HepG2 (cell line): ENCODE measurements around the gene ZNF273. TPM values are rescaled to one million over a fixed set of nuclear protein-coding genes. Genes with fewer than 3 reads are reported as not detected.

ENCODE experiments used
- MATR3 ChIP-seq: sonication (generic); formaldehyde crosslinking; IDR thresholded peaks from 2 replicates; pipeline ENCODE4 v1.4.0; 2020; ENCODE audit warnings: missing genetic modification reagents
- PRDM10 ChIP-seq: sonication (generic); formaldehyde crosslinking; IDR thresholded peaks from 2 replicates; pipeline ENCODE4 v1.4.0; 2020; ENCODE audit warnings: low read depth, missing genetic modification reagents
- SNAPC2 ChIP-seq: sonication (generic); formaldehyde crosslinking; IDR thresholded peaks from 2 replicates; pipeline ENCODE4 v1.8.1; 2022; ENCODE audit warnings: mild to moderate bottlenecking, missing genetic modification reagents
- ZBTB49 ChIP-seq: sonication (generic); formaldehyde crosslinking; IDR thresholded peaks from 2 replicates; pipeline ENCODE4 v1.4.0; 2020; ENCODE audit warnings: missing genetic modification reagents, borderline replicate concordance
- ZNF547 ChIP-seq: sonication (generic); formaldehyde crosslinking; IDR thresholded peaks from 2 replicates; pipeline ENCODE4 v1.5.1; 2020; ENCODE audit warnings: mild to moderate bottlenecking, missing genetic modification reagents
- ZNF703 ChIP-seq: sonication (generic); formaldehyde crosslinking; IDR thresholded peaks from 2 replicates; pipeline ENCODE4 v1.5.1; 2020; ENCODE audit warnings: missing genetic modification reagents, mild to moderate bottlenecking, moderate library complexity, borderline replicate concordance
- ZNF878 ChIP-seq: sonication (generic); formaldehyde crosslinking; IDR thresholded peaks from 2 replicates; pipeline ENCODE4 v1.8.1; 2023; ENCODE audit warnings: mild to moderate bottlenecking, missing genetic modification reagents, moderate library complexity
- polyA plus RNA-seq, 8 experiments: library from polyadenylated mRNA; depleted of rRNA in 3 of 8; stranded (reverse) in 7 of 8; unstranded in 1 of 8; fragments of >200 nt; fragmentation: Illumina TruSeq in 4 of 8; extraction: Trizol in 4 of 8; gene quantifications; 2 replicates each; pipeline versions ENCODE4 v1.2.1 to v1.2.3, GENCODE V29; 2011 to 2016; ENCODE audit warnings: low read depth in 4 of 8, missing spikeins in 1 of 8, mixed read lengths in 1 of 8; ENCODE audit not compliant: insufficient read depth in 1 of 8
- total RNA-seq, 5 experiments: library from RNA; depleted of rRNA; stranded (reverse); fragments of >200 nt; fragmentation: Illumina TruSeq; extraction: Trizol; gene quantifications; 2 replicates each; pipeline ENCODE4 v1.2.3, GENCODE V29; 2016; ENCODE audit warnings: low read depth in 1 of 5
- TF ChIP-seq, protein P1 (sequence below): sonication (generic); formaldehyde crosslinking; IDR thresholded peaks from 2 replicates; pipeline ENCODE4 v1.8.0; 2022; ENCODE audit warnings: mild to moderate bottlenecking, missing genetic modification reagents, borderline replicate concordance
- TF ChIP-seq, protein P2 (sequence below), 2 experiments: fragments of 450-650 bp in 1 of 2; sonication (generic) in 1 of 2; formaldehyde crosslinking in 1 of 2; IDR thresholded peaks; 2 replicates each; pipeline versions ENCODE4 v1.6.1 to v1.8.0; 2016 to 2022; ENCODE audit warnings: antibody characterized with exemption in 1 of 2, mild to moderate bottlenecking in 1 of 2, missing genetic modification reagents in 1 of 2

The ZNF273 gene
- total and polyA plus RNA-seq, 2 of the 13 experiments (the other 11 are each of a cell fraction or from before 2014, with no cell fraction given), result 1.7 to 5.8 TPM

- TF ChIP-seq ZNF547 (CRISPR knock-in tag), result no peak
- no peak for TF ChIP-seq SNAPC2 (CRISPR knock-in tag)
- TF ChIP-seq ZNF878 (CRISPR knock-in tag), result no peak
- no peak for TF ChIP-seq ZBTB49 (CRISPR knock-in tag)
- no peak for TF ChIP-seq ZNF703 (CRISPR knock-in tag)
- no peak for TF ChIP-seq PRDM10 (CRISPR knock-in tag)
- TF ChIP-seq, protein P1, sequence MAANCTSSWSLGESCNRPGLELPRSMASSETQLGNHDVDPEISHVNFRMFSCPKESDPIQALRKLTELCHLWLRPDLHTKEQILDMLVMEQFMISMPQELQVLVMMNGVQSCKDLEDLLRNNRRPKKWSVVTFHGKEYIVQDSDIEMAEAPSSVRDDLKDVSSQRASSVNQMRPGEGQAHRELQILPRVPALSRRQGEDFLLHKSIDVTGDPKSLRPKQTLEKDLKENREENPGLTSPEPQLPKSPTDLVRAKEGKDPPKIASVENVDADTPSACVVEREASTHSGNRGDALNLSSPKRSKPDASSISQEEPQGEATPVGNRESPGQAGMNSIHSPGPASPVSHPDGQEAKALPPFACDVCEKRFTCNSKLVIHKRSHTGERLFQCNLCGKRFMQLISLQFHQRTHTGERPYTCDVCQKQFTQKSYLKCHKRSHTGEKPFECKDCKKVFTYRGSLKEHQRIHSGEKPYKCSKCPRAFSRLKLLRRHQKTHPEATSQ (CRISPR knock-in tag), result 0 out of 2 replicates have a peak, but pooled peaks have one; percentile 56
- TF ChIP-seq, protein P2, sequence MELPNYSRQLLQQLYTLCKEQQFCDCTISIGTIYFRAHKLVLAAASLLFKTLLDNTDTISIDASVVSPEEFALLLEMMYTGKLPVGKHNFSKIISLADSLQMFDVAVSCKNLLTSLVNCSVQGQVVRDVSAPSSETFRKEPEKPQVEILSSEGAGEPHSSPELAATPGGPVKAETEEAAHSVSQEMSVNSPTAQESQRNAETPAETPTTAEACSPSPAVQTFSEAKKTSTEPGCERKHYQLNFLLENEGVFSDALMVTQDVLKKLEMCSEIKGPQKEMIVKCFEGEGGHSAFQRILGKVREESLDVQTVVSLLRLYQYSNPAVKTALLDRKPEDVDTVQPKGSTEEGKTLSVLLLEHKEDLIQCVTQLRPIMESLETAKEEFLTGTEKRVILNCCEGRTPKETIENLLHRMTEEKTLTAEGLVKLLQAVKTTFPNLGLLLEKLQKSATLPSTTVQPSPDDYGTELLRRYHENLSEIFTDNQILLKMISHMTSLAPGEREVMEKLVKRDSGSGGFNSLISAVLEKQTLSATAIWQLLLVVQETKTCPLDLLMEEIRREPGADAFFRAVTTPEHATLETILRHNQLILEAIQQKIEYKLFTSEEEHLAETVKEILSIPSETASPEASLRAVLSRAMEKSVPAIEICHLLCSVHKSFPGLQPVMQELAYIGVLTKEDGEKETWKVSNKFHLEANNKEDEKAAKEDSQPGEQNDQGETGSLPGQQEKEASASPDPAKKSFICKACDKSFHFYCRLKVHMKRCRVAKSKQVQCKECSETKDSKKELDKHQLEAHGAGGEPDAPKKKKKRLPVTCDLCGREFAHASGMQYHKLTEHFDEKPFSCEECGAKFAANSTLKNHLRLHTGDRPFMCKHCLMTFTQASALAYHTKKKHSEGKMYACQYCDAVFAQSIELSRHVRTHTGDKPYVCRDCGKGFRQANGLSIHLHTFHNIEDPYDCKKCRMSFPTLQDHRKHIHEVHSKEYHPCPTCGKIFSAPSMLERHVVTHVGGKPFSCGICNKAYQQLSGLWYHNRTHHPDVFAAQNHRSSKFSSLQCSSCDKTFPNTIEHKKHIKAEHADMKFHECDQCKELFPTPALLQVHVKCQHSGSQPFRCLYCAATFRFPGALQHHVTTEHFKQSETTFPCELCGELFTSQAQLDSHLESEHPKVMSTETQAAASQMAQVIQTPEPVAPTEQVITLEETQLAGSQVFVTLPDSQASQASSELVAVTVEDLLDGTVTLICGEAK (IDR thresholded peaks at IDR 0.05), result no peak
- TF ChIP-seq, protein P2 (CRISPR knock-in tag; IDR thresholded peaks at IDR 0.05), result 0 out of 2 replicates have a peak, but pooled peaks have one; percentile 25
- TF ChIP-seq MATR3 (CRISPR knock-in tag), result no peak
Observed at GRCh38 chr7:64902806-64903721, at the start of gene ZNF273 (continued).
